Common myeloid progenitor, CD34-positive (primary cell): ENCODE measurements around the gene KIAA0513.
"Not testable (repeated sequence)": the region's sequence is repeated elsewhere in the genome, so short reads cannot be mapped to it uniquely, and the experiment has no call there.

ENCODE experiments used
- CTCF ChIA-PET: fragments of 350-600 bp; sonication (Branson Sonifier 250); formaldehyde crosslinking; loops from one replicate; lab custom pipeline; 2021; ENCODE audit warnings: antibody characterized with exemption; lab: Charles Lee
- POLR2A ChIA-PET: fragments of 350-600 bp; sonication (Branson Sonifier 250); formaldehyde crosslinking; loops from one replicate; lab custom pipeline; 2021; ENCODE audit warnings: antibody characterized with exemption; lab: Charles Lee
- DNase-seq, 3 donors: peaks; one replicate each; pipeline versions ENCODE4 v3.0.0 to v3.0.0-alpha.2; 2013
- H3K27ac ChIP-seq, 2 experiments: 1 replicate in 1 of 2; 2 replicates in 1 of 2; pipeline ENCODE4 v1.7.0; 2013; ENCODE audit warnings: inconsistent platforms in 2 of 2, low read length in 2 of 2, mild to moderate bottlenecking in 2 of 2, low read depth in 1 of 2, moderate library complexity in 1 of 2; ENCODE audit not compliant: severe bottlenecking in 2 of 2, insufficient read depth in 1 of 2, poor library complexity in 1 of 2
- H3K27me3 ChIP-seq, 5 experiments: replicated peaks in 2 of 5; 1 replicate in 3 of 5; 2 replicates in 2 of 5; pipeline versions ENCODE4 v1.6.1 to v1.7.0; 2013; ENCODE audit warnings: low read length in 4 of 5, mild to moderate bottlenecking in 2 of 5, moderate library complexity in 2 of 5, inconsistent platforms in 1 of 5; ENCODE audit not compliant: insufficient read depth in 5 of 5, control insufficient read depth in 4 of 5
- H3K36me3 ChIP-seq, 4 experiments: 1 replicate in 2 of 4; 2 replicates in 2 of 4; pipeline versions ENCODE4 v1.6.1 to v1.7.0; 2013; ENCODE audit warnings: low read length in 3 of 4, control low read depth in 1 of 4, mild to moderate bottlenecking in 1 of 4; ENCODE audit not compliant: control insufficient read depth in 4 of 4, insufficient read depth in 4 of 4
- H3K4me1 ChIP-seq, 4 experiments: 1 replicate in 3 of 4; 2 replicates in 1 of 4; pipeline versions ENCODE4 v1.6.1 to v1.7.1; 2013; ENCODE audit warnings: low read length in 3 of 4, mild to moderate bottlenecking in 3 of 4, control low read depth in 1 of 4, inconsistent platforms in 1 of 4, moderate library complexity in 1 of 4; ENCODE audit not compliant: control insufficient read depth in 4 of 4, insufficient read depth in 4 of 4; ENCODE audit errors: control extremely low read depth in 1 of 4
- H3K4me3 ChIP-seq, 7 experiments: 1 replicate in 4 of 7; 2 replicates in 3 of 7; pipeline versions ENCODE4 v1.5.1 to v1.7.0; 2013; ENCODE audit warnings: mild to moderate bottlenecking in 7 of 7, low read length in 6 of 7, moderate library complexity in 6 of 7, inconsistent platforms in 2 of 7, low read depth in 2 of 7, control low read depth in 1 of 7; ENCODE audit not compliant: insufficient read depth in 4 of 7, control insufficient read depth in 1 of 7; ENCODE audit errors: extremely low read depth in 1 of 7
- H3K9me3 ChIP-seq, 5 experiments: 1 replicate in 4 of 5; 2 replicates in 1 of 5; pipeline versions ENCODE4 v1.6.1 to v1.7.1; 2013; ENCODE audit warnings: low read length in 4 of 5, mild to moderate bottlenecking in 2 of 5, inconsistent platforms in 1 of 5, low read depth in 1 of 5, moderate library complexity in 1 of 5; ENCODE audit not compliant: control insufficient read depth in 4 of 5, insufficient read depth in 2 of 5; ENCODE audit errors: control extremely low read depth in 1 of 5
- WGBS: methylation state at CpG from one replicate; pipeline ENCODE4 v1.1.5; 2013; ENCODE audit not compliant: insufficient coverage; 5-methylcytosine and 5-hydroxymethylcytosine counted together

The KIAA0513 gene

GRCh38 chr16:85054321-85054720 lies 26.7 kb downstream of the KIAA0513 start:
- not testable (repeated sequence) for H3K4me3 ChIP-seq
- POLR2A ChIA-PET, result interaction anchor here (0.6 kb wide), 1 partner anchor 256 kb away, joined by 4 read pairs; no protein-coding TSS in a partner anchor

GRCh38 chr16:85054948-85055492 lies 27.4 kb downstream of the KIAA0513 start:
- DNase-seq, result no peak
- H3K4me3 ChIP-seq, result peak overlapping the region in 5 of 7 experiments; percentile 11 to 68 (median 53)
- 58% methylated on average over 3 of the region's 6 CpGs for WGBS
- no peaks in the 10 kb centered on the region for H3K9me3 ChIP-seq
- H3K4me1 ChIP-seq, result peaks cover 12 to 47% (median 46%) of the 10 kb centered on the region in 4 experiments
- no peaks in the 10 kb centered on the region for H3K36me3 ChIP-seq
- H3K27ac ChIP-seq, result peak overlapping the region in 1 of 2 experiments; percentile 71
- no peaks in the 10 kb centered on the region for H3K27me3 ChIP-seq
- ChIA-PET POLR2A (interaction anchor here (1.1 kb wide), 1 partner anchor 29 kb away, joined by 3 read pairs; no protein-coding TSS in a partner anchor), CTCF (interaction anchor here (1.1 to 5.0 kb wide), 6 partner anchors 8 to 64 kb away, joined by 3 to 26 read pairs (median 4); no protein-coding TSS in a partner anchor)

More at GRCh38 chr16:85054321-85054720, 26.7 kb downstream of the KIAA0513 start:
- DNase-seq, H3K27me3 ChIP-seq, H3K27ac ChIP-seq, H3K9me3 ChIP-seq, H3K36me3 ChIP-seq: not testable (repeated sequence)
- 100% methylated on average over 1 of the region's 3 CpGs for WGBS
- peaks cover 12 to 50% (median 47%) of the 10 kb centered on the region in 4 experiments for H3K4me1 ChIP-seq
- CTCF ChIA-PET, result interaction anchor here (0.6 to 5.0 kb wide), 5 partner anchors 8 to 32 kb away, joined by 3 to 26 read pairs (median 4); partner anchors contain the start of gene KIAA0513

- Histone ChIP-seq H3K27me3 (no peaks in the 10 kb centered on the region), H3K9me3 (no peaks in the 10 kb centered on the region), H3K36me3 (no peaks in the 10 kb centered on the region), H3K4me3 (peak overlapping the region in 5 of 7 experiments; percentile 11 to 68 (median 53)), H3K27ac (peak overlapping the region in 1 of 2 experiments; percentile 71), H3K4me1 (peaks cover 12 to 45% (median 42%) of the 10 kb centered on the region in 4 experiments)
- POLR2A ChIA-PET, result interaction anchor here (0.6 to 1.1 kb wide), 3 partner anchors 27 to 46 kb away, joined by 3 read pairs; no protein-coding TSS in a partner anchor
- DNase-seq, result peak; percentile 94 to 100 (median 99)
- CTCF ChIA-PET, result interaction anchor here (1.0 to 5.0 kb wide), 9 partner anchors 9 to 65 kb away, joined by 3 to 26 read pairs (median 4); partner anchors contain the start of genes KIAA0513 and ZDHHC7
- WGBS, result 9% methylated on average over 9 of the region's 14 CpGs
Observed at GRCh38 chr16:85055493-85056210, 28.1 kb downstream of the KIAA0513 start.

GRCh38 chr16:85056211-85056748 lies 28.7 kb downstream of the KIAA0513 start:
- H3K4me1 ChIP-seq, result peaks cover 10 to 41% (median 36%) of the 10 kb centered on the region in 4 experiments
- no peaks in the 10 kb centered on the region for H3K9me3 ChIP-seq
- no peaks in the 10 kb centered on the region for H3K27me3 ChIP-seq
- ChIA-PET POLR2A (interaction anchor here (1.1 kb wide), 2 partner anchors 28 to 30 kb away, joined by 3 read pairs; no protein-coding TSS in a partner anchor), CTCF (interaction anchor here (1.0 to 5.0 kb wide), 10 partner anchors 9 to 66 kb away, joined by 3 to 26 read pairs (median 4); partner anchors contain the start of genes KIAA0513 and ZDHHC7)
- DNase-seq, result peak; percentile 25 to 50 (median 33)
- peak overlapping the region in 1 of 2 experiments; percentile 71 for H3K27ac ChIP-seq
- 22% methylated on average over 10 of the region's 16 CpGs for WGBS
- H3K36me3 ChIP-seq, result no peaks in the 10 kb centered on the region
- peak overlapping the region in 5 of 7 experiments; percentile 11 to 68 (median 53) for H3K4me3 ChIP-seq

- no peak for DNase-seq
- H3K4me1 ChIP-seq, result peaks cover 15 to 50% (median 43%) of the 10 kb centered on the region in 4 experiments
- no peaks in the 10 kb centered on the region for H3K27me3 ChIP-seq
- H3K27ac ChIP-seq, result no peak overlapping the region
- H3K4me3 ChIP-seq, result no peak overlapping the region
- 83% methylated on average over 2 of the region's 9 CpGs for WGBS
- no peaks in the 10 kb centered on the region for H3K36me3 ChIP-seq
- H3K9me3 ChIP-seq, result no peaks in the 10 kb centered on the region
- CTCF ChIA-PET, result interaction anchor here (0.6 to 5.0 kb wide), 8 partner anchors 16 to 315 kb away, joined by 3 to 26 read pairs (median 4); partner anchors contain the start of genes KIAA0513 and ZDHHC7
- POLR2A ChIA-PET, result interaction anchor here (0.7 kb wide), 1 partner anchor 84 kb away, joined by 3 read pairs; no protein-coding TSS in a partner anchor
Observed at GRCh38 chr16:85057212-85057889, 29.8 kb downstream of the KIAA0513 start.

- peaks cover 17 to 55% (median 43%) of the 10 kb centered on the region in 4 experiments for H3K4me1 ChIP-seq
- H3K9me3 ChIP-seq, result no peaks in the 10 kb centered on the region
- ChIA-PET CTCF (interaction anchor here (1.2 to 5.0 kb wide), 4 partner anchors 16 to 316 kb away, joined by 3 to 26 read pairs (median 6); no protein-coding TSS in a partner anchor), POLR2A (interaction anchor here (0.7 kb wide), 1 partner anchor 84 kb away, joined by 3 read pairs; no protein-coding TSS in a partner anchor)
- no peak for DNase-seq
- WGBS, result 91% methylated on average over 7 of the region's 7 CpGs
- H3K27ac ChIP-seq, result no peak overlapping the region
- H3K36me3 ChIP-seq, result no peaks in the 10 kb centered on the region
- H3K4me3 ChIP-seq, result no peak overlapping the region
- H3K27me3 ChIP-seq, result no peaks in the 10 kb centered on the region
Observed at GRCh38 chr16:85057948-85058347, 30.4 kb downstream of the KIAA0513 start.
